Transverse colon (tissue), 4 donors: ENCODE results near the gene ATP5F1D. TPM values are rescaled to one million over a fixed set of nuclear protein-coding genes. Genes with fewer than 3 reads are reported as not detected.

Source experiments
- DNase-seq: peaks from one replicate; pipeline ENCODE4 v3.0.0-alpha.2; 2019
- H3K27ac ChIP-seq, 4 donors: fragments of 200-600 bp; sonication (generic); 2 replicates each; pipeline ENCODE4 v1.5.1; 2016 to 2018; ENCODE audit warnings: inconsistent platforms in 4 of 4
- H3K27me3 ChIP-seq: fragments of 200-600 bp; sonication (generic); 2 replicates; pipeline ENCODE4 v1.5.1; 2017; ENCODE audit warnings: inconsistent platforms
- H3K36me3 ChIP-seq, 4 donors: fragments of 200-600 bp; sonication (generic); 2 replicates each; pipeline ENCODE4 v1.5.1; 2017 to 2019; ENCODE audit warnings: inconsistent platforms in 4 of 4
- H3K4me1 ChIP-seq, 4 donors: fragments of 200-600 bp; sonication (generic); 2 replicates each; pipeline ENCODE4 v1.5.1; 2017 to 2020; ENCODE audit warnings: inconsistent platforms in 4 of 4
- H3K4me3 ChIP-seq, 4 donors: fragments of 200-600 bp; sonication (generic); 1 replicate in 1 of 4; 2 replicates in 3 of 4; pipeline versions ENCODE4 v1.5.1 to v1.6.1; 2017 to 2019; ENCODE audit warnings: inconsistent platforms in 4 of 4
- H3K9me3 ChIP-seq, 2 donors: fragments of 200-600 bp; sonication (generic); 2 replicates each; pipeline ENCODE4 v1.5.1; 2017 to 2019; ENCODE audit warnings: inconsistent platforms in 2 of 2
- CTCF ChIP-seq, 5 experiments: fragments of 200-600 bp in 3 of 5; fragments of 450-650 bp in 2 of 5; sonication (generic) in 3 of 5; IDR thresholded peaks; 1 replicate in 2 of 5; 2 replicates in 3 of 5; pipeline ENCODE4 v1.5.1; 2016 to 2017; ENCODE audit warnings: antibody characterized with exemption in 5 of 5, inconsistent platforms in 3 of 5, mild to moderate bottlenecking in 2 of 5, moderate library complexity in 1 of 5
- EP300 ChIP-seq: sonication (generic); formaldehyde crosslinking; IDR thresholded peaks from one replicate; pipeline ENCODE4 v1.6.1; 2017; ENCODE audit warnings: antibody characterized with exemption, low read depth
- POLR2A ChIP-seq: fragments of 450-650 bp; IDR thresholded peaks from one replicate; pipeline ENCODE4 v1.6.1; 2016; ENCODE audit warnings: antibody characterized with exemption, mild to moderate bottlenecking, moderate library complexity
- POLR2AphosphoS5 ChIP-seq, 3 donors: sonication (generic); formaldehyde crosslinking; IDR thresholded peaks; one replicate each; pipeline ENCODE4 v1.6.1; 2016; ENCODE audit warnings: antibody characterized with exemption in 3 of 3
- WGBS, 2 donors: methylation state at CpG; one replicate each; pipeline ENCODE4 v1.1.5; 2018; ENCODE audit warnings: low coverage in 1 of 2; 5-methylcytosine and 5-hydroxymethylcytosine counted together
- in situ Hi-C, 4 donors: fragments of 200-750 bp; cut with MboI; loops; one replicate each; pipeline versions ENCODE4 v1.15.0 to v1.15.1; 2017; ENCODE audit warnings: low sequenced_read_pairs in 3 of 4, low pct_ligation_motif_present in 1 of 4, low pct_unique_long_range_greater_than_20kb in 1 of 4
- intact Hi-C: fragments of 100-400 bp; cut with DNase I; formaldehyde crosslinking; loops from one replicate; pipeline ENCODE4 v1.15.1; 2023; ENCODE audit warnings: low total_unique reads
- total RNA-seq, 4 donors: library from RNA; depleted of rRNA; stranded (reverse); fragments of >200 nt; gene quantifications; one replicate each; pipeline ENCODE4 v1.1.0, GENCODE V29; 2016

The ATP5F1D gene
- total RNA-seq, 4 donors from 2014 or later: 157 to 650 (median 240) TPM

DNA sequence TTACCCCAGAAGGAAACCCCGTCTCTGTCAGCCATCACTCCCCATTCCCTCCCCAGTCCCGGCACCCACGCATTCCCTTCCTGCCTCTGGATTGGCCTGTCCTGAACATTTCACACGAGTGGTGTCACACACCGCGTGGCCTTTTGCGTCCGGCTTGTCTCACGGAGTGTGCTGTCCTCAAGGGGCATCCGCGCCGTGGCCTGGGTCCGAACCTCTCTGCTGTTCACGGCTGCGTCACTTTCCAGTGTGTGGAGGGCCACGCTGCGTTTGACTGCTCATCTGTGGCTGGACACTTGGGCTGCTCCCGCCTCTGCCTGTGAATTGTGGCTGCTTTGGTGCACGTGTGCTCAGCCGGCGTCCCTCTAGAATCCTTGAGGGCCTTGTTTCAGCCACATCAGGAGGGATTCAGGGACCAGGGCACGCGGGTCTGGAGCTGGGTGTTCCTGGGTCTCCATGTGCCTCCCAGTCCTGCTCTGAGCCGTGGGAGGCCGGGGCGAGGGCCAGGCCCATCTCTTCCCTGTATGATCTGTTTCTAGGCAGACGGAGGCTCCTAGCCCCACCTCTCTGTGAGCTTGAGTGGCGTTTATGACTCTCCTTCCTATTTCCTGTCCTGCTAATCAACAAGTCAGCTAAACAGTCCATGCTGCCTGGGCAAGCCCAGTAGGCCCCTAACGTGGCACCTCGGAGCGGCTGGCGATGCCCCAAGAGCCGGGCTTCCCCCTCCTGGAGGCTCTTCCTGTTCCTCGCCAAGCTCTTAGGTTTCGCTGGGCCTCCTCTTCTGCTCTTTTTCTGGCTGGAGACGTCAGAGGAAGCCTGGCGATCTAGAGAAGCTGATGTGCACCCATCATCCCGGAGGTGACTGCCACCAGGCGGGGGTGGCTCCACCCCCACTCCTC, 27.9 kb upstream of the ATP5F1D start:
- TF ChIP-seq POLR2AphosphoS5 (IDR thresholded peaks at IDR 0.05) (peak in 1 of 3 donors; percentile 18), EP300 (no peak), CTCF (IDR thresholded peaks at IDR 0.05) (no peak), POLR2A (no peak)
- in situ Hi-C loops: no loop called here
- Histone ChIP-seq H3K4me1 (peaks cover 60 to 92% (median 62%) of the 10 kb centered on the region in 4 donors), H3K9me3 (no peaks in the 10 kb centered on the region), H3K36me3 (no peaks in the 10 kb centered on the region), H3K27me3 (no peaks in the 10 kb centered on the region), H3K4me3 (peak overlapping the region in 1 of 4 donors; percentile 8), H3K27ac (peak overlapping the region; percentile 74 to 88 (median 84))
- 44% methylated on average over 36 of the region's 39 CpGs; no CpG with 5 or more reads in 1 of the 2 donors for WGBS, 2 donors
- intact Hi-C loops: no loop called here
- DNase-seq: peak; percentile 78

DNA sequence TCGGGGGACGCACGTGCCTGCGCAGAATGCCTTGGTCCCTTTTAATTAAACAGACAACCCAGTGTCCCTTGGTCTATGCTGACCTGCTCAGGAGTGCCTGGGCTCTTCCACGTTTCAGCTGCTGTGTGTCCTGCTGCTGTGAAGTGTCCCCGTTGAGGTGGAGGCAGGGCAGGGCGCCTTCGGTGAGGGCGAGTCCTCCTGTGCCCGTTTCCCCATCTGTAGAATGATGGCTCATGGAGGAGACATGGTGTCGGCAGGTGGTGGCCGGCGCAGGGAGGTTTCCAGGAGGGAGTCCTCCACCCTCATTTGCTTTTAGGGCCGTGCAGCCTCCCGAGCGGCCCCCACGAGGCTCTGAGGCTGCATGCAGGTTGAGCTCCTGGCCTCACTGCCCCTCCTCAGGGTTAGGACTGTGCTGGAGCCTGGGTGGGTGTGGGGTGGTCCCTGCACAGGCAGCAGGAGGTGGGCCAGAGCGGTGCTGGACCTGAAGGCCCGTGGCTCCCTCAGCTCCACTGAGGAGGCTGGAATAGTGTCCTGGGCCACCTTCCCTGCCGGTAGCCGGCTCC, 27.2 kb upstream of the ATP5F1D start:
- no peak for TF ChIP-seq POLR2A
- TF ChIP-seq POLR2AphosphoS5 (IDR thresholded peaks at IDR 0.05): no peak
- TF ChIP-seq CTCF (IDR thresholded peaks at IDR 0.05): no peak
- TF ChIP-seq EP300: no peak
- H3K4me3 ChIP-seq: peak overlapping the region in 1 of 4 donors; percentile 8
- 68% methylated on average over 21 of the region's 21 CpGs; no CpG with 5 or more reads in 1 of the 2 donors for WGBS, 2 donors
- DNase-seq: no peak
- in situ Hi-C loops: no loop called here
- H3K36me3 ChIP-seq: no peaks in the 10 kb centered on the region
- no peaks in the 10 kb centered on the region for H3K9me3 ChIP-seq
- peaks cover 52 to 91% (median 55%) of the 10 kb centered on the region in 4 donors for H3K4me1 ChIP-seq
- peak overlapping the region; percentile 74 to 88 (median 84) for H3K27ac ChIP-seq
- intact Hi-C loops: no loop called here
- no peaks in the 10 kb centered on the region for H3K27me3 ChIP-seq

DNA sequence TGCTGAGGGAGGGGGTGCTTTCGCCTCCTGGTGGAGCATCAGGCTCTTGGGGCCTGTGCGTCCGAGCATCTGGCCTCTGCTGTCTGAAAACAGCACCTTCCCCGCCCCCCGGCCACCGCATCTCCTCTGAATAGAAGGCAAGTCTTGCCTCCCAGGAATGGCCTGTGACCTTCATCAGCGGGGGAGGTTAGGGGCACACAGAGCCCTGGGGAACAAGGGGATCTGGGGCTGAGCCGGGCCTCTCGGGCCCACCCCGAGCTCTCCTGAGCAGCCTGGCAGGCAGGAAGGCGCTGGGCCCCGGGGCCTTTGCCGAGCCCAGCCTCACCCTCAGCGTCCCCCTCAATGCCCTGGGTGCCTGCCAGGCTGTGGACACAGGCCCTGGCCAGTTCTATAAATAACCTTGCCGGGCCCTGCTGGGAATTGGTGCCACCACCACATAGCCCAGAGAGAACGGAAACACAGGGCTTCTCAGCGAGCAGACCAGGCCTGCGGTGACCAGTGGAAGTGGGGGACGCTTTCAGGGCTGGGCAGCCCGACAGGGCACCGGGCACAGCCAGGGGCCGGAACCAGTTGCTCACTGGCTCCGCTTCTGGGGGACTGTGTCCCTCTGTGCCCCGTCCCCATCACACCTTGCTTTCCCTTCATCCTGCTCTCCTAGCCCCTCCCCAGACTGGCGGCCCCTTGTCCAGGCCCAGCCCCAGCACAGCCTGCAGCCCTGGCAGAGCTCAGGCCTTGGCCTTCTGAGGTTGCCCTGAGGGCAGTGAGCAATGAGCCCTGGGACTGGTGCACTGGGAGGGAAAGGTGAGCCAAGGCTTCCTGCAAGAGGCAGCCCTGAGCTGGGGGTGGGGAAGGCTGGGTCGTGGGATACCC, 26.5 kb upstream of the ATP5F1D start:
- Histone ChIP-seq H3K27me3 (no peaks in the 10 kb centered on the region), H3K4me3 (no peak overlapping the region), H3K4me1 (peaks cover 45 to 84% (median 48%) of the 10 kb centered on the region in 4 donors), H3K36me3 (no peaks in the 10 kb centered on the region), H3K27ac (peak overlapping the region; percentile 74 to 88 (median 84)), H3K9me3 (no peaks in the 10 kb centered on the region)
- WGBS, 2 donors: 70% methylated on average over 20 of the region's 26 CpGs; no CpG with 5 or more reads in 1 of the 2 donors
- TF ChIP-seq EP300 (no peak), POLR2A (no peak), POLR2AphosphoS5 (IDR thresholded peaks at IDR 0.05) (no peak), CTCF (IDR thresholded peaks at IDR 0.05) (no peak)
- in situ Hi-C loops (no loop called here), intact Hi-C loops (no loop called here)
- DNase-seq: no peak
